ENCODE results near the gene TBC1D22B. TPM values are rescaled to one million over a fixed set of nuclear protein-coding genes. Genes with fewer than 3 reads are reported as not detected.

TBC1D22B gene
- total RNA-seq, 1 experiment from 2014 or later: 12.9 TPM

GRCh38 chr6:37347177-37347576 is 89.6 kb downstream of the TBC1D22B start:
- H4K91ac ChIP-seq (ENCODE audit: insufficient read length, low read depth, low read length): no peak overlapping the region
- H3K18ac ChIP-seq (ENCODE audit: insufficient read length, low read depth, low read length): no peak overlapping the region
- no peak overlapping the region for H3K4ac ChIP-seq (ENCODE audit: low read depth, low read length)
- H2BK120ac ChIP-seq (ENCODE audit: low read depth, low read length, poor library complexity, severe bottlenecking): no peak overlapping the region
- H3K27ac ChIP-seq (ENCODE audit: insufficient read length, low read depth, low read length): no peak overlapping the region
- 0 out of 2 replicates have a peak, but pooled peaks cover 3% of the 10 kb centered on the region for H3K27me3 ChIP-seq (ENCODE audit: insufficient read depth, low read length)
- no peak overlapping the region for H3K27ac Mint-ChIP-seq
- no peak overlapping the region for H2AK5ac ChIP-seq (ENCODE audit: insufficient read length, low read length)
- H3T11ph ChIP-seq (ENCODE audit: low read length): no peak overlapping the region
- no peak overlapping the region for H2AFZ ChIP-seq (ENCODE audit: low read length)
- DNase-seq: no peak
- no peak overlapping the region for H3K4me3 Mint-ChIP-seq
- no peak overlapping the region for H2BK5ac ChIP-seq (ENCODE audit: insufficient read length, low read length)
- H3K4me1 Mint-ChIP-seq: no peaks in the 10 kb centered on the region
- H3K9me3 Mint-ChIP-seq: peaks cover 0 to 5% of the 10 kb centered on the region in 2 experiments; a peak in 2 of 5 replicates
- no peaks in the 10 kb centered on the region for H3K23me2 ChIP-seq (ENCODE audit: insufficient read length, low read depth, low read length, poor library complexity, severe bottlenecking)
- no peak overlapping the region for H3K23ac ChIP-seq (ENCODE audit: insufficient read length, low read depth, low read length)
- no CpG with 5 or more reads among the region's 3 CpGs for WGBS (ENCODE audit: extremely low coverage, insufficient read length, low lambda C conversion rate)
- H3K56ac ChIP-seq (ENCODE audit: insufficient read length, low read depth, low read length): no peak overlapping the region
- no peaks in the 10 kb centered on the region for H3K79me1 ChIP-seq (ENCODE audit: insufficient read depth, low read depth, low read length, poor library complexity, severe bottlenecking)
- no peak overlapping the region for H3K9ac ChIP-seq (ENCODE audit: extremely low read depth, insufficient read length, low read length)
- TF ChIP-seq CTCF (conservative IDR thresholded peaks at IDR 0.05): no peak
- 0 out of 2 replicates have a peak, but pooled peaks cover 2% of the 10 kb centered on the region for H3K79me2 ChIP-seq (ENCODE audit: insufficient read depth, low read length)
- H3K4me1 ChIP-seq (ENCODE audit: insufficient read depth, low read length): no peaks in the 10 kb centered on the region
- no peak overlapping the region for H3K14ac ChIP-seq (ENCODE audit: insufficient read depth, low read length)
- H3K27me3 Mint-ChIP-seq (ENCODE audit: low read depth): peaks cover 9% of the 10 kb centered on the region
- H4K8ac ChIP-seq (replicated peaks; ENCODE audit: insufficient read length, low read depth, low read length): no peak overlapping the region
- no peak overlapping the region for H2BK20ac ChIP-seq (ENCODE audit: low read depth, low read length, poor library complexity, severe bottlenecking)
- H2BK12ac ChIP-seq (ENCODE audit: insufficient read length, low read depth, low read length): no peak overlapping the region
- H2BK15ac ChIP-seq (ENCODE audit: low read depth, low read length): no peak overlapping the region
- no peaks in the 10 kb centered on the region for H3K9me3 ChIP-seq (ENCODE audit: control insufficient read depth, low read depth, low read length)
- no peaks in the 10 kb centered on the region for H3K36me3 Mint-ChIP-seq (ENCODE audit: insufficient read depth in 1 of 3, low read depth in 3 of 3)
- no peaks in the 10 kb centered on the region for H4K20me1 ChIP-seq (ENCODE audit: control insufficient read depth, insufficient read depth, insufficient read length)
- H4K5ac ChIP-seq (ENCODE audit: insufficient read length, low read depth, low read length): no peak overlapping the region
- no peak overlapping the region for H3K4me2 ChIP-seq (ENCODE audit: insufficient read depth, insufficient read length, low read length)
